HG03108 (cell line): ENCODE results near the gene IRF3.

Source experiments
- ATAC-seq: cut with Tn5 transposase; IDR thresholded peaks from one replicate; pipeline ENCODE4 v1.9.1; 2021; ENCODE audit warnings: moderate library complexity; ENCODE audit not compliant: unreplicated experiment

Gene IRF3

DNA sequence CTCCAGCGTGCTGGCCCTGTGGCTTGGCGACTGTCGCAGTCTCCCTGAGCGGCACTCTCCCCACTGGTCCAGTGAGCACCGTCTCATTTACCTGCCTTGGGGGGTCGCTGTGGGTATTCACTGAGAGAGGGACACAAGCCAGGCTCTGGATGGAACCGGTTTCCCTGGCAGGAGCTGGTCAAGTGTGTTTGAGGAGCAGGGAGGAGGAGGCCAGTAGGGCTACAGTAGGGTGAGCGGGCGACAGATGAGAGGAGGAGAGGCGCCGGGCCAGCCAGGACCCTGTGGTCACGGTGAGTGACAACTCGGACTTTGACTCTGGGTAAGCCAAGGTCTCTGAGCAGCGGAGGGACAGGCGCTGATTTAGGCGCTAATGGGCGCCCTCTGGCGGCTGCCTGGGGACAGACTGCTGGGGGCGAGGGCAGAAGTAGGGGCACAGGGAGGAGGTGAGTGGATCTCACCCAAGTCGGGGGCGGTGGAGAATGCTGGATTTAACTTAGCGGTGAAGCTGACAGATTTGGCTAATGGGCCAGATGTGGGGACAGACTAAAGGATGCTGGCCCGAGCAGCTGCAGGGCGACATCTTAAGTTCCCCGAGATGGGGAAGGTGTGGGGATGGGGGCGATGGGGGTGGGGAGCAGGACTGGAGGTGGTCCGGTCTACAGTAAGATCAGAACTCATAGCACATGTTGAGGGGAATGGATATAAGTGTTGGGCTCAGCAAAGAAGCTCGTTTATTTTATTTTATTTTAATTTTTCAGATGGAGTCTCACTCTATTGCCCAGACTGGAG lies 6.7 kb upstream of the IRF3 start:
- no peak for ATAC-seq

DNA sequence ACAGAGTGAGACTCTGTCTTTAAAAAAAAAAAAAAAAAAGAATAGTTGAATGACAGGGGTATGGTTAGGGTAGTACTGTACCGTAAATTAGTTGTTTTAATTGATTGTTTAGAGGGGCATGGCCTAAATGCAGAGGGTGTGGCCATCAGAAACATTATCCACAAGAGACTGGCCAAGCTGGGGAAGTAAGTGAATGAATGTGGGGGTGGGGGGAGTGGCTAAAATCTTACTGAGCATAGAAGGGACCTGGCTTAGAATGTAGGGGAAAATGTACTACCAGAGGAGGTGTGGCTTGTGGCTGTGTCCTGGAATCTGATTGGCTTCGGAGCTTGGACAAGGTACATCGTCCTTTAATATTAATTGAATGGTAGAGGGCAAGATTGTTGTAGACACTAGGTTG lies 3.9 kb upstream of the IRF3 start:
- ATAC-seq: no peak

DNA sequence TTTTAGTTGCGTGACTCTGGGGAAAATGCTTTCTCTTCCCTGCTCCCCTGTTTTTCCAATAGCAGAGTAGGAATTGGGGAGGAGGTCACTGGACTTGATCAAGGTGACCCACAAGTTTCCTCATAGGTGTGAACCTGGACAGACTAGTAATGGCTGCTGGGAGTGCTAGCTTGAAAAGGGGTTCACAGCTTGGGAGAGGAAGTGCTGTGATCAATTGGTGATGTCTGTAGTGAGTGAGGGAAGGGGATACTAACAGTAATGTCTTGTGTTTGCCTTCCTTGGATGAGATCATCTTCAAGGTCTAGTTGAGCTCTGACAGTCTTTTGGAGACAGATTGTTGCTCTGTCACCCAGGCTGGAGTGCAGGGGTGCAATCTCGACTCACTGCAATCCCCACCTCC lies 1.8 kb upstream of the IRF3 start:
- ATAC-seq: no peak

DNA sequence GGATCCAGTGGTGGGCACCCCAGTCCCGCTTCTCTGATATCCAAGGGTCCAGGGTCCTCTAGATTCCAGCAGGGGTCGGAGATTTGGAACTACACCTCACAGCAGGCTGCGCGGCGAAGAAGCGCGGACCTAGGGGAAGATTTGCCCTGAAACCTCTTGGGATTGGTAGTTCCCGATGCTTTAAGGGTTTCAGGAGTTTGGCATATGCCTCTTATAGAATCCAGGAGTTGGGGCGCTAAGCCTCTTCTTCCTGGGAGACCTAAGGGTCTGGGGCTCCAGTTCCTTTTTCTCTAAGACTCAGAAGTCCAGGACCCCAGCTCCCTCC lies 425 bp upstream of the IRF3 start:
- ATAC-seq: no peak

DNA sequence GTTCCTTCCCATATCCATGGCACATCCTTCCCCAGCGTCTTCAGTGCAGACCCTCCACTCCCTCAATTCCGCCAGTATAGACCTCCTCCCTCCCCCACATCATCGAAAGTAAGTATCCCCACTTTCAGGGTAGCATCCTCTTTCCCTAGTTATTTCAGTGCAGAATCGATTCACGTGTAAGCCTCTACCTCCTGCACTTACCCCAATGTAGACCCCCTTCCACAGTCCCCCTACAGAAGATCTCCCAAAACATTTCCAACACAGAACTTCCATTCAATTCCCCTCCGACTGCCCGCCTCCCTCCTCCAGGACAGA lies 664 bp downstream of the IRF3 start:
- no peak for ATAC-seq

DNA sequence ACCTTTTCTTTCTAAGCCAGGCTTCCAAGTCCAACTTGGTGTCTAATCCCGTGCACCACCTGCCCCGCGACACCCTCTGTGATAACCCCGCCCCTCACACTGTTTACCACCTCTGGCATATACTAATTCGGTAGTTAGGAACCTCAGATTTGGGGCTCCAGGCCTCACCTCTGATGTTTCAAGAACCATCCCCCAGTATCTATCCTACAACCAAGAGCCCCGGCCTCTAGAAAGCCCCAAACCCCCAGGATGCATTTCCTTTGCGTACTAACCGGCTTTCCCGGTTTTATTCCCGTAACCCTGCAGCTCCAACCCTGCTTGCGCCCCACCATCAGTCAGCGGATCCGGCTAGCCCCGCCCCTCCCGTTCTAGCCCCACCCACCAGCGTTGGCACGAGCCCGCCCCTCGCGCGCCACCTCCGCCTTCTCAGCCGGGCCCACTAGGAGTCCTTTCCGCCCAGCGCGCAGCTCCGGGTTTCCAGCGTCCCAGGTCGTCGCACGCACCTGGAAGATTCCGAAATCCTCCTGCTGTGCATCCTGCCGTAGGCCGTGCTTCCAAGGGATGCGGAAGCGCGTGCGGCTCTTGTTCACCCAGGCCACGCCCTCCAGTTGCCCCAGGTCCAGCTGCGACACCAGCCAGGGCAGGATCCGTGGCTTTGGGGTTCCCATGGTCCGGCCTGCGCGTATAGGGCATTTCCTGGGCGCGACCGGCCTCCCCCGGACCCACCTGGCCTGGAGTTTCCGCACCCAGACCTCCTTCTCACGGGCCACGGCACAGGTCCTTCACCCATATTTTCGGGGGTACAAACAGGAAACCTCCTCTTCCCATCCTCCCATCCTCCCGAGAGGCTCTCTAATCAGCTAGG lies 1.3 kb downstream of the IRF3 start:
- peak; percentile 35 for ATAC-seq

DNA sequence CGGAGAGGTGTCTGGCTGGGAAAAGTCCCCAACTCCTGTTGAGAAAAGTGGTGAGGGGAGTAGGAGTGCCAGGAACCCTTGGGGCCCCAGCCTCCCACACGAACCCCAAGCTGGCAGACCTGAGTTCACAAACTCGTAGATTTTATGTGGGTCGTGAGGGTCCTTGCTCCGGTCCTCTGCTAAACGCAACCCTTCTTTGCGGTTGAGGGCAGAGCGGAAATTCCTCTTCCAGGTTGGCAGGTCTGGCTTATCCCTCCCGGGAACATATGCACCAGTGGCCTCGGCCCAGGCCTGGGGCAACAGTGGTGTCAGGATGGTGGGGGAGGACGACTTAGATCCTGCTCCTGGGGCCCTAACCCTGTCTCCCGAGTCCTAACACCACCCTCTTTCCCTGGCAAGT lies 2.4 kb downstream of the IRF3 start:
- no peak for ATAC-seq

DNA sequence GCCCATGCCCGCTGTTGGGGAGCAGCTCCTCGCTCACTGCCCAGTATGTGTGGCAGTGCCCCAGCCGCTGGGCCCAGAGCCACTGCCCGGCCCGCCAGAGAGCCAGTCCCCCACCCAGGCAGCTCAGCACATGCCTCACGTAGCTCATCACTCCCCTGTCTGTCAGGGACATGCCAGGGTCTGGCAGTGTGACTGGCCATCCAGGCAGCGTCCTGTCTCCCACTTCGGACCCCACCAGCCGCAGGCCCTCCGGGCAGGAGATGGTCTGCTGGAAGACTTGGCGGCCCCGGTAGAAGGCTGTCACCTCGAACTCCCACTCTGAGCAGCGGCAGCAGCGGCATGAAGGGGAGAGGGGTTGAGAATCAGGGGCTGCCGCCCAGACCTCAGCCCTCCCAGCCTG lies 3.6 kb downstream of the IRF3 start:
- no peak for ATAC-seq

DNA sequence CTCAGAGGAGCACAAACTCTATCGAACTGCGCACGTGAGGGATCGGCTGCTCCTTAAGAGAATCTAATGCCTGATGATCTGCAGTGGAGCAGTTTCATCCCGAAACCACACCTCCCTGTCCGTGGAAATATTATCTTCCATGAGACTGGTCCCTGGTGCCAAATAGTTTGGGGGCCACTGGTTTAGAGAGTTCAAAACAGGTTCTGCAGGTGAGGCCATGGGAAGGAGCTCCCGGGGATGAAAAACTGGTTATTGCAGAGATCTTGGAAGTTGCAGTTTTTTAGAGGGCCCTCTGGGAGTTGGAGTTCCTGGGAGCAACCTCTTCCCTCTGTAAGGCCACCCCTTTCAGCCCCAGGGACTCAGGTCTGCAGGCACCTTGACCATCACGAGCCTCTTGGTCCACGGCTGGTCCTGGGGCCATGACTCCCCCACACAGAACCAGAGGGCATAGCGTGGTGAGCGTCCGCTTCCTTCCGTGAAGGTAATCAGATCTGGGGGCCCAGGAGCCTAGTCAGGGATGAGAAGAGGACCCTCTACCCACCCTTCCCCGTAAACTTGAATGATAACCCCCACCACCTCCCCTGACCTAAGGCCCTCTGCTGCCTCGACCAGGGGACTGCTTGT lies 5.2 kb downstream of the IRF3 start:
- ATAC-seq: no peak

DNA sequence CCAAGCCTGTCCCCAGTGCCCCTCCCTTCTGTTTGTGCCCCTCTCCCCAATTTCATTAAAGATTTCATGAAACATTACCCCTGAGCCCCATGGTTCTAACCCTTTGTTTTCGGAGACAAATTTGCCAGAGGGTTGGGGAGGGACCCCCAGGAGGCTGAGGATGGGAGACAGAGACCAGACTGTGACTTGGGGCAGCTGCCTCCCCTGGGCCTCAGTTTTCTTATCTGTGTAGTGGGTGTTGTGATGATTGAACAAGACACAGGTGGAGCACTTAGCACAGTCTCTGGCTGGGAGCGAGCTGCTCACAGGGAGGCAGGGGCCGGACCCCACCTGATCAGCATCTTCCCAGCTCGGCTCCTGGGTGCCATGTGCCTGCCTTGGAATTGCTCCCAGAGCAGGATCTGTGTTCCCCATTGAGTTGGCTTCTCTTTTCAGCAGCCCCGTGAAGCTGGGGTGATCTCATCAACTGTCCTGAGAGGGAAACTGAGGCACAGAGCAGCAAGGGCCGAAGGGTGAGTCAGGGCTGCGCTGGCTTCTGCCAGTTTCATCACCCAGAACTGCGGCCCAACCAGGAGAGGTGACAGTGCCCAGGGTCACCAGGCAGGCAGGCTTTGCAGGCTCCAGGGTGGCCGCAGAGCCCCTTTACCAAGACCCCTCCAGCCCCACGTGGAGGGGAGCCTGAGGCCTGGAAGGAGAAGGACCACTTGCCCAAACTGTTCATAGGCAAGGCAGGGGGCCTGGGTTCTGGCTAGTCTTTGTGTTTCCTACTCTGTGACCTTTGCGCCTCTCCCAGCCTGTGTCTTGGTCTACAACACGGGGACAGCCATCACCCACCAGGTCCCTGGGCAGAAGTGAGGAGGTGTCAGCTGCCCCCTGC lies 6.9 kb downstream of the IRF3 start:
- ATAC-seq: no peak

DNA sequence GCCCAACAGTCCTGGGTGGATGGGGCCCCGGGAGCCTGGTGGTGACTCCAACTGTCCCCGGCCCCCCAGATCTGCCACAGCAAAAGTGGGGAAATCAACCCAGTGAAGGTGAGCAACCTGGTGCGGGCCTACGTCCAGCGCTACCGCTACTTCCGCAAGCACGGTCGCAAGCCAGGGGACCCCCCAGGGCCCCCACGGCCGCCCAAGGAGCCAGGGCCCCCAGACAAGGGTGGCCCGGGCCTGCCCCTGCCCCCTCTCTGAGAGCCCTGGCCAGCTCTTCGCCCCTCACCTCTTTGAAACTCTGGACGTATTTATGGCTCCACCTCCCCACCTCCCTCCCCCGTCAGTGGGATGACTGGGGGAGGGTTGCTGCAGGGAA lies 7.5 kb downstream of the IRF3 start:
- no peak for ATAC-seq

DNA sequence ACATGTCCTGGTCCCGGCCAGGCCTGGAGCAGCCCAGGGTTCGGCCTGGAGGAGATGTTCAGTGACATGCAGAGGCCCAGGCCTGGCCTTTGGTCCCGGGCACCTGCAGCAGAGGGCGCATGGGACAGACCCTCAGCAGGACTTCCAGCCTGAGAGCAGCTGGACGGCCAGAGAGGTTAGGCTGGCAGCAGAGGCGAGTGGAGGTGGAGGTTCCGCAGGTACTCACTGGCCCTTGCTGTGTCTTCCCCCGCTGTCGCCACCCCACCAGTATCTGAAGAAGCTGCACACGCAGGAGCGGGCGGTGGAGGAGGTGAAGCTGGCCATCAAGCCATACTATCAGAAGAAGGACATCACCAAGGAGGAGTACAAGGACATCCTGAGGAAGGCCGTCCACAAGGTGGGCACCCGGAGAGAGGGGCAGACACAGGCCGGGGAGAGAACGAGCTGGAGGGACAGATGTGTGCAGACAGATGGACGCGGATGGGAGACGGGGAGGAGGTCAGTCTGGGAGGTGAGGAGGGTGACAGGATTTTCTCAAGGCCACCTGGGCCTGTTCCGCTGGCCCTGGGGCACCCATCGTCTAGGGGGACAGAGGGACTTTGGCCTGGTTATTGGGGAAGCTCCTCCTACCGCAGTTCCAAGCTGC lies 8.0 kb downstream of the IRF3 start:
- ATAC-seq: no peak

DNA sequence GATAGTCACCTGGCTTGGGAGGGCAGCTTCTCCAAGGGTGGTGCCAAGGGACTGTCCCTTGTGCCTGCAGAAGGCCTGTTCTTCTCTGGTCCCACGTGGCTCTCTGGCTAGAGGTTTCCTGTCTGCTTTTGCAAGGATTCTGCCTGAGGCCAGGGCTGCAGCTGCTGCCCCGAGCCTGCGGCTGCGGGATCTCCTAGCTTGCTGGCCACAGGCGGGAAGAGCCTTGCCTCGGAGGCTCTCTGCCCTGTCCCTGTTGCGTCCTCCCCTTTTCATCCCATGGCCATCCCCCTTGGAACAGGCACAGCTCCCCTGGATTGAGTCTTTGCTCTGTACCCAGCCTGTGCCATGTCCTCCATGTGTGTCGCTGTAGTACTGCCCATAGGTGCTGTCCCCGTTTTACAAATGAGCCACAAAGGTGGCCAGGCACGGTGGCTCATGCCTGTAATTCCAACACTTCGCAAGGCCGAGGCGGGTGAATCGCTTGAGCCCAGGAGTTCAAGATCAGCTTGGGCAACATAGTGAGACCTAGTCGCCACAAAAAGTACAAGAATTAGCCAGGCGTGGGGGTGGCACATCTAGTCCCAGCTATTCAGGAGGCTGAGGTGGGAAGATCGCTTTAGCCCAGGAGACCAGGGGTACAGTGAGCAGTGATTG lies 9.1 kb downstream of the IRF3 start:
- no peak for ATAC-seq

DNA sequence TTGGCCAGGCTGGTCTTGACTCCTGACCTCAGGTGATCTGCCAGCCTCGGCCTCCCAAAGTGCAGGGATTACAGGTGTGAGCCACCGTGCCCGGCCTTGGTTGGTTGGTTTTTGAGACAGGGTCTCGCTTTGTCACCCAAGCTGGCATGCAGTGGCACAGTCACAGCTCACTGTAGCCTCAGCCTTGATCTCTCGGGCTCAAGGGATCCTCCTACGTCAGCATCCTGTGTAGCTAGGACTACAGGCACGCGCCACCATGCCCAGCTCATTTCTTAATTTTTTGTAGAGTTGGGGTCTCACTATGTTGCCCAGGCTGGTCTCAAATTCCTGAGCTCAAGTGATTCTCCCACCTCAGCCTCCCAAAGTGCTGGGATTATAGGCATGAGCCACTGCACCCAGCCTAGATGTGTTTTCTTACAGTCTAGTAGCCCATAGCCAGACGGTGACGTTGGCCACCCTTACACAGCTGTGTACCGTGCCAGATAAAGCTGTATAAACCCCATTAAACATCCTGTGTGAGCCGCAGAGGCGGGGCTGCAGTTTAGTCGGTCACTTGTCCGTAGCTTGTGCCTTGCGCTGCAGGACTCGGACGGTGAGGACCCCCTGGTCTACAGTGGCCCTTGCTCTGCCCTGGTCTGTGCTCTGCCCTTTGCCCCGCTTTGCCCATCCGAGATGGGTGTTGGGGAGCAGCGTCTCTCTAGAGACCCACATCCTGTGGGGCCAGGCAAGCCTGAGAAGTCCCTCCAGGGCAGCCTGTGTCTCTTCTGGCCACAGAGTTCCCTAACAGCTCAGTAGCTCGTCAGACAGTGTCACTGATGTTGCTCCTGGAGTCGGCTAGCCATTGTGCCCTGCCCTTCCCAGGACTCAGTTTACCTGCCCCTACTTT lies 9.8 kb downstream of the IRF3 start:
- no peak for ATAC-seq

DNA sequence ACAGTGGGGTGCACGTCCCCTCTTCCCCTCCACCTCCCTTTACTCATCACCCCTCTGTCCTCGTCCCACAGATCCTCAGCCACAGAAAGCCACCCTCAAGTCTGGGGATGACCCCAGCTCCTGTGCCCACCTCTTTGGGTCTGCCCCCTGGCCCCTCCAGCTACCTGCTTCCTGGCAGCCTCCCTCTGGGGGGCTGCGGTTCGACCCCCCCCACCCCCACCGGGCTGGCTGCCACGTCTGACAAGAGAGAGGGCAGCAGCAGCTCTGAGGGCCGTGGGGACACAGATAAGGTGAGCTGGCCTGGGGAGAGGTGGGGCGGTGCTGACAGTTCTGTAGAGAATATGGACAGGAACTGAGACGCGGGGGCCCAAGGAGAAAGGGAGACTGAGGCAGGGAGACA lies 11.1 kb downstream of the IRF3 start:
- ATAC-seq: no peak

DNA sequence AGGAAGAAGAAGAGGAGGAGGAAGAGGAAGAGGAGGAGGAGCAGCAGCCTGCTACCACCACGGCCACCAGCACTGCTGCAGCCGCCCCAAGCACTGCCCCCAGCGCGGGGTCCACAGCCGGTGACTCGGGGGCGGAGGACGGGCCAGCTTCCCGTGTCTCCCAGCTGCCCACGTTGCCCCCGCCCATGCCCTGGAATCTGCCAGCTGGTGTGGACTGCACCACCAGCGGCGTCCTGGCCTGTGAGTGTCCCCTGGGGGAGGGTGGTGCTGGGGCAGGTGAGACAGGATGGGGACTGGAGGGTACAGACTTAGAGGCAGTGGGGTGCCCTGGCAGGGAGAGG lies 12.2 kb downstream of the IRF3 start:
- no peak for ATAC-seq

DNA sequence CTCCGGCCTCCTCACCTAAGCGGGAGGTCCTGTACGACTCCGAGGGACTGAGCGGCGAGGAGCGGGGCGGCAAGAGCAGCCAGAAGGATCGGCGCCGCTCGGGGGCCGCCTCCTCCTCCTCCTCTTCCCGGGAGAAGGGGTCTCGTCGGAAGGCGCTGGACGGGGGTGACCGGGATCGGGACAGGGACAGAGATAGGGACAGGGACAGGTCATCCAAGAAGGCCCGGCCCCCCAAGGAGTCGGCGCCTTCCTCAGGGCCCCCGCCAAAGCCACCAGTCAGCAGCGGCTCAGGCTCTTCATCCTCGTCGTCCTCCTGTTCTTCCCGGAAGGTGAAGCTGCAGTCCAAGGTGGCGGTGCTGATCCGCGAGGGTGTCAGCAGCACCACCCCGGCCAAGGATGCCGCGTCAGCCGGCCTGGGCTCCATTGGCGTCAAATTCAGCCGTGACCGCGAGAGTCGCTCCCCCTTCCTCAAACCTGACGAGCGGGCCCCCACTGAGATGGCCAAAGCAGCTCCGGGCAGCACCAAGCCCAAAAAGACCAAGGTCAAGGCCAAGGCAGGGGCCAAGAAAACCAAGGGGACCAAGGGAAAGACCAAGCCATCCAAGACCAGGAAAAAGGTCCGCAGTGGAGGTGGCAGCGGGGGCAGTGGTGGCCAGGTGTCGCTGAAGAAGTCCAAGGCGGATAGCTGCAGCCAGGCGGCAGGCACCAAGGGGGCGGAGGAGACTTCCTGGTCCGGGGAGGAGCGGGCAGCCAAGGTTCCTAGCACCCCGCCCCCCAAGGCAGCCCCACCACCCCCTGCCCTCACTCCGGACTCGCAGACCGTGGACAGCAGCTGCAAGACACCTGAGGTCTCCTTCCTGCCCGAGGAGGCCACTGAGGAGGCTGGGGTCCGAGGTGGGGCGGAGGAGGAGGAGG lies 12.8 kb downstream of the IRF3 start:
- ATAC-seq: no peak

DNA sequence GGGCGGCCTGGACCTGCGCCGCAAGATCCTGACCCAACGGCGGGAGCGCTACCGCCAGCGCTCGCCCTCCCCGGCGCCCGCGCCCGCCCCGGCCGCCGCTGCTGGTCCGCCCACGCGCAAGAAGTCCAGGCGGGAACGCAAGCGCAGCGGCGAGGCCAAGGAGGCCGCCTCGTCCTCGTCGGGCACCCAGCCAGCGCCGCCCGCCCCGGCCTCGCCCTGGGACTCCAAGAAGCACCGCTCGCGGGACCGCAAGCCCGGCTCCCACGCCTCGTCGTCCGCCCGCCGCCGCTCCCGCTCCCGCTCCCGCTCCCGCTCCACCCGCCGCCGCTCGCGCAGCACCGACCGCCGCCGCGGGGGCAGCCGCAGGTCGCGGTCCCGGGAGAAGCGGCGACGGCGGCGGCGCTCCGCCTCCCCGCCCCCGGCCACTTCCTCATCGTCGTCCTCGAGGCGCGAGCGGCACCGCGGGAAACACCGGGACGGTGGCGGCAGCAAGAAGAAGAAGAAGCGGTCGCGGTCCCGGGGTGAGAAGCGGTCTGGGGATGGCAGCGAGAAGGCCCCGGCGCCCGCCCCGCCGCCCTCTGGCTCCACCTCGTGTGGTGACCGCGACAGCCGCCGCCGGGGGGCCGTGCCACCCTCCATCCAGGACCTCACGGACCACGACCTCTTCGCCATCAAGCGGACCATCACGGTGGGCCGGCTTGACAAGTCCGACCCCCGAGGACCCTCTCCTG lies 13.7 kb downstream of the IRF3 start:
- no peak for ATAC-seq
